GM23338 (cell line): Measurements from ENCODE around the gene SLCO3A1. TPM values are rescaled to one million over a fixed set of nuclear protein-coding genes. Genes with fewer than 3 reads are reported as not detected.
A peak's percentile ranks its signal among the peaks of the same experiment; 100 is the strongest.

Source experiments
- ATAC-seq: fragments of 200-7000 bp; cut with Tn5 transposase; 3 replicates; pipeline ENCODE4 v1.9.1; 2020
- DNase-seq: peaks from one replicate; pipeline ENCODE4 v3.0.0-alpha.2; 2015; ENCODE audit warnings: low spot score
- H2AFZ ChIP-seq: fragments of 200-600 bp; sonication (generic); 2 replicates; pipeline ENCODE4 v1.8.0; 2016; ENCODE audit warnings: antibody characterized with exemption, mild to moderate bottlenecking, moderate library complexity
- H3F3A ChIP-seq: fragments of 200-600 bp; sonication (generic); replicated peaks from 2 replicates; pipeline ENCODE4 v1.8.0; 2017; ENCODE audit warnings: antibody characterized with exemption, mixed run types, low read depth
- H3K27ac ChIP-seq: fragments of 200-600 bp; sonication (generic); 2 replicates; pipeline ENCODE4 v1.6.1; 2016; ENCODE audit warnings: low read depth
- H3K27me3 ChIP-seq: fragments of 200-600 bp; sonication (generic); 2 replicates; pipeline ENCODE4 v1.8.0; 2016; ENCODE audit warnings: mild to moderate bottlenecking, mixed run types, moderate library complexity; ENCODE audit not compliant: insufficient read depth
- H3K36me3 ChIP-seq: fragments of 200-600 bp; sonication (generic); 2 replicates; pipeline ENCODE4 v1.8.0; 2016; ENCODE audit warnings: mild to moderate bottlenecking; ENCODE audit not compliant: insufficient read depth
- H3K4me1 ChIP-seq: fragments of 200-600 bp; sonication (generic); 2 replicates; pipeline ENCODE4 v1.8.0; 2016; ENCODE audit warnings: mild to moderate bottlenecking, moderate library complexity; ENCODE audit not compliant: insufficient read depth
- H3K4me2 ChIP-seq: fragments of 200-600 bp; sonication (generic); 2 replicates; pipeline ENCODE4 v1.7.1; 2017; ENCODE audit warnings: mixed run types
- H3K4me3 ChIP-seq: fragments of 200-600 bp; sonication (generic); 2 replicates; pipeline ENCODE4 v1.6.1; 2016; ENCODE audit warnings: mixed run types
- H3K79me2 ChIP-seq: fragments of 200-600 bp; sonication (generic); replicated peaks from 2 replicates; pipeline ENCODE4 v1.8.0; 2017; ENCODE audit warnings: mild to moderate bottlenecking; ENCODE audit not compliant: insufficient read depth
- H3K9me2 ChIP-seq: fragments of 200-600 bp; sonication (generic); 2 replicates; pipeline ENCODE4 v1.8.0; 2017; ENCODE audit not compliant: insufficient read depth
- H4K20me1 ChIP-seq: fragments of 200-600 bp; sonication (generic); replicated peaks from 2 replicates; pipeline ENCODE4 v1.8.0; 2017; ENCODE audit warnings: mild to moderate bottlenecking; ENCODE audit not compliant: insufficient read depth
- H3K27ac Mint-ChIP-seq: 2 replicates; pipeline ENCODE4 v1.8.0; 2020; ENCODE audit warnings: inconsistent platforms, mild to moderate bottlenecking, moderate library complexity, mixed read lengths
- H3K27me3 Mint-ChIP-seq: 3 replicates; pipeline ENCODE4 v1.8.0; 2022; ENCODE audit warnings: low read depth, mild to moderate bottlenecking, moderate library complexity, mixed read lengths, inconsistent platforms; ENCODE audit not compliant: insufficient read depth, poor library complexity
- H3K36me3 Mint-ChIP-seq: 3 replicates; pipeline ENCODE4 v1.8.0; 2021; ENCODE audit warnings: low read depth, mild to moderate bottlenecking, inconsistent platforms, moderate library complexity, mixed read lengths
- H3K4me1 Mint-ChIP-seq: 3 replicates; pipeline ENCODE4 v1.8.0; 2020; ENCODE audit warnings: mild to moderate bottlenecking, inconsistent platforms, mixed read lengths
- H3K4me3 Mint-ChIP-seq: 3 replicates; pipeline ENCODE4 v1.8.0; 2021; ENCODE audit warnings: moderate library complexity, mild to moderate bottlenecking, inconsistent platforms, mixed read lengths
- H3K9me3 Mint-ChIP-seq: 3 replicates; pipeline ENCODE4 v1.8.0; 2020; ENCODE audit warnings: moderate library complexity, mild to moderate bottlenecking, inconsistent platforms, mixed read lengths
- CREB1 ChIP-seq: fragments of 250-450 bp; sonication (Bioruptor Pico); IDR thresholded peaks from 2 replicates; pipeline ENCODE4 v1.5.0; 2020; ENCODE audit warnings: low read depth, mild to moderate bottlenecking, moderate library complexity
- EZH2phosphoT487 ChIP-seq: fragments of 200-600 bp; sonication (generic); IDR thresholded peaks from one replicate; pipeline ENCODE4 v1.8.1; 2018; ENCODE audit warnings: antibody characterized with exemption; ENCODE audit not compliant: unreplicated experiment
- POLR2AphosphoS5 ChIP-seq: IDR thresholded peaks from 2 replicates; pipeline ENCODE4 v1.6.1; 2016; ENCODE audit warnings: antibody characterized with exemption, low read depth
- REST ChIP-seq: IDR thresholded peaks from one replicate; pipeline ENCODE4 v1.6.1; 2018; ENCODE audit warnings: antibody characterized with exemption; ENCODE audit not compliant: unreplicated experiment
- STAT1 ChIP-seq: IDR thresholded peaks from one replicate; pipeline ENCODE4 v1.6.1; 2016; ENCODE audit warnings: antibody characterized with exemption; ENCODE audit not compliant: unreplicated experiment
- ZNF462 ChIP-seq: fragments of 250-450 bp; sonication (Bioruptor Pico); IDR thresholded peaks from 2 replicates; pipeline ENCODE4 v1.5.0; 2020; ENCODE audit warnings: mild to moderate bottlenecking, moderate library complexity
- polyA plus RNA-seq: library from polyadenylated mRNA; unstranded; fragments of >200 nt; fragmentation: Nextera tagmentation; extraction: Ambion mirVana; gene quantifications from 2 replicates; pipeline ENCODE4 v1.2.1, GENCODE V29; 2016
- total RNA-seq: library from RNA; depleted of rRNA; stranded (reverse); fragments of >200 nt; shearing (Covaris generic); gene quantifications from 2 replicates; pipeline ENCODE4 v1.2.3, GENCODE V29; 2014

The SLCO3A1 gene
- total and polyA plus RNA-seq, 2 experiments from 2014 or later, result 7.3 to 9.4 TPM

DNA sequence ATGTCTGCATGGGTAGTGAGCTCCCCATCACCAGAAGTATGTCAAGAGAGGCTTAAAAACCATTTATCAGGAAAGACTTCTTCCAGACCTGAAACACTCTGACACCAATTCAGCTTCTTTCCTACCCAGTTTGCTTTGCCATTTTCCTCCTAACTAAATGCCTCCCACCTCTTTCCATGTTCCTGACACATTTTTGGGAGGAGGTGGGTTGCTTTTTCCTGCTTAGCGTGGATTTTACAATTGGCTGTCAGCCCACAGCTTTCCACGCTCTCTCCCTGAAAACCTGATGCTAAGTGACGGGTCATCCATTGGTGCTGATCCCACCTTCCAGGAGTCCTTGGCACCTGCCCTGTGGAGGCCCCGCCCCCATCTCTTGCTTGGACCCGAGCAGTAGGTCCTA lies 275.3 kb downstream of the SLCO3A1 start (continued):
- no peak for TF ChIP-seq REST
- no peak for TF ChIP-seq CREB1
- TF ChIP-seq POLR2AphosphoS5, result no peak
- no peak for TF ChIP-seq EZH2phosphoT487

DNA sequence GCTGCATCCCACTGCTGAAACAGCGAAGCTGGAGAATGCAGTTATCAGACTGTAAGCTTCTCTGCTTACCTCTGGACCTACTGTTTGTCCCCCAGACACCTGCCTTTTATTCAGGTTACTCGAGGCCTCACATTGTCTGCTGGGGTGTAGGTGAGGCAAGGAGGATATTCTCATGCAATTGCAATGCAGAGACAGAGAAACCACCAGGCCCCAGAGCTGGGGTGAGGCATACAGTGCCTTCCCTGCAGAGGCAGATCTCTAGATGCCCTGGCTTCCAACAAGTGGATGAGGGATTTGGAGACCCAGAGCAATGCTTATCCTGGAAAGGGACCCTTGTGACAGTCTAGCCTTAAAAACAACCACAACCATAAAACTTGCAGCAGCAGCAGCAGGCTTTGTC lies 276.7 kb downstream of the SLCO3A1 start:
- no peaks in the 10 kb centered on the region for H3K9me3 Mint-ChIP-seq
- ATAC-seq, result peak; percentile 91
- Histone ChIP-seq H3K4me3 (no peak overlapping the region), H3K36me3 (no peaks in the 10 kb centered on the region), H3F3A (no peaks in the 10 kb centered on the region), H3K79me2 (no peaks in the 10 kb centered on the region), H3K4me1 (peaks cover 9% of the 10 kb centered on the region), H3K27ac (0 out of 2 replicates have a peak overlapping the region, but pooled peaks have one; percentile 71), H3K9me2 (no peaks in the 10 kb centered on the region), H4K20me1 (no peaks in the 10 kb centered on the region), H3K27me3 (no peaks in the 10 kb centered on the region), H2AFZ (no peak overlapping the region), H3K4me2 (no peak overlapping the region)
- no peak overlapping the region for H3K4me3 Mint-ChIP-seq
- H3K27me3 Mint-ChIP-seq, result peaks cover 5% of the 10 kb centered on the region
- peaks cover 22% of the 10 kb centered on the region for H3K4me1 Mint-ChIP-seq
- DNase-seq, result peak; percentile 28
- 0 out of 2 replicates have a peak, but pooled peaks have one; percentile 21 for TF ChIP-seq ZNF462 (CRISPR knock-in tag)
- TF ChIP-seq STAT1, result no peak
- peak overlapping the region; percentile 68; the same call in 1 of the 2 replicates for H3K27ac Mint-ChIP-seq
- peaks cover 3% of the 10 kb centered on the region; the same call in 1 of the 3 replicates for H3K36me3 Mint-ChIP-seq
